ENCODE results near the gene ZNF777.

ZNF777 gene

DNA sequence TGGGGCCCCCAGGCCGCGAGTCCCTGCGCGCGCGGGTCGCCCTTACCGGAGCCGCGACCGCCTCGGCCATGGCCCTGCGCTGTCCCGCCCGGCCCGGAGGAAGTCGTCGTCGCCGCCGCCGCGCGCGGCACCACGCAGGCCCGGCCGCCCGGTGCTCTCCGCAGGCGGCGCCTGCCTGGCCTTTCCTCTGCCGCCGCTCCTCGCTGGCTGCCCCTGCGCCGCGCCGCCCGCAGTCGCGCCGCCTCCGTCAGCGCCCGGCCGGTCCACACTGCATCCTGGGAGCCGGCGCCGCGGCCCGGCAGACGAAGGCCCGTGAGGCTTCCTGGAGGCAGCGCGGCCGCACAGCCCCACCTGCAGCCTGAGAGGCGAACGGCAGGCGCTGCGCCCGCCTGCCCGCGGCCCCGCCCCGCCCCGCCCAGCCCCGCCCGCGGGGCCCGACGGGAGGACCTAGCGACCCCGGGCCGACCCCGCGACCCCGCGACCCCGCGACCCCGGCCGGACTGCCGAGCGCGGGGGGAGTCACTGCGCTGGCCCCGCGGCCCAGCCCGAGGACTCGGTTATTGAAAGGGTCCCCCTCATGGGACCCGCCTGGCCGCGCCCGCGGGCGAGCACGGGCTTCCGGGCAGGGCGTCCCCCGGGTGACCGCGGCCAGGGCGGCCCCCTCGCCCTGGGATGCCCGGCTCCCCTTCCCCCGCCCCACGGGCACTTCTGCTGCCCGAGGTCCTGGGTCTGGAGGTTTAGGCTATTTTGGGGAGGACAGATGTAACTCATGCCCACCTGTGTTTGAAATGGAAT is 36.8 kb upstream of the ZNF777 start, which contains the start of gene ZNF746:
Gene ZNF746, minus strand, starts transcription at position 343 of the 795 bp plus-strand sequence. Its CDS starts 273 bp downstream, at position 70.
- WGBS = 2% methylated on average over 64 of the region's 109 CpGs
- Histone ChIP-seq H3K4me3 (ENCODE audit: insufficient read depth in 1 of 2, low read depth in 1 of 2, low read length in 2 of 2) (peak within 1 kb of the TSS; percentile 84 to 92), H2BK15ac (ENCODE audit: low read depth, poor library complexity, severe bottlenecking) (peak within 1 kb of the TSS; percentile 78), H3K14ac (ENCODE audit: low read length in 2 of 2) (peak within 1 kb of the TSS in 1 of 2 experiments; percentile 88), H2AFZ (ENCODE audit: low read depth, low read length) (peak within 1 kb of the TSS; percentile 84), H3K4ac (ENCODE audit: low read depth in 1 of 2, low read length in 2 of 2) (peak within 1 kb of the TSS; percentile 76 to 94), H3K9ac (ENCODE audit: low read length) (peak within 1 kb of the TSS; percentile 95), H3K27me3 (ENCODE audit: control insufficient read depth in 1 of 2, insufficient read depth in 1 of 2, low read length in 2 of 2) (peaks cover 3 to 24% of the 10 kb centered on the region in 2 experiments), H2AK5ac (ENCODE audit: low read length, severe bottlenecking) (peak within 1 kb of the TSS; percentile 37), H2BK5ac (ENCODE audit: low read depth, low read length, poor library complexity, severe bottlenecking) (peak within 1 kb of the TSS; percentile 92), H3K79me1 (replicated peaks; ENCODE audit: low read length, poor library complexity, severe bottlenecking) (peaks cover 10% of the 10 kb centered on the region), H3K9me3 (ENCODE audit: control insufficient read depth, low read length) (no peaks in the 10 kb centered on the region), H4K8ac (ENCODE audit: low read length) (peak within 1 kb of the TSS; percentile 91), H3K4me2 (ENCODE audit: low read length, poor library complexity, severe bottlenecking) (peak within 1 kb of the TSS; percentile 76), H3K18ac (ENCODE audit: low read depth in 1 of 2, low read length in 2 of 2) (peak within 1 kb of the TSS; percentile 89), H3K23ac (ENCODE audit: low read length in 2 of 2) (peak within 1 kb of the TSS in 1 of 2 experiments; percentile 93), H3K27ac (ENCODE audit: low read length, poor library complexity, severe bottlenecking) (peak within 1 kb of the TSS; percentile 91), H3K36me3 (ENCODE audit: control insufficient read depth in 1 of 2, insufficient read depth in 2 of 2, low read depth in 1 of 2, low read length in 2 of 2) (peaks cover 14 to 16% of the 10 kb centered on the region in 2 experiments), H3K4me1 (ENCODE audit: control insufficient read depth, insufficient read depth, low read depth, low read length) (peaks cover 7% of the 10 kb centered on the region), H4K91ac (ENCODE audit: low read length) (peak within 1 kb of the TSS; percentile 91), H2BK12ac (ENCODE audit: low read length in 2 of 2) (no peak within 1 kb of the TSS), H2BK120ac (ENCODE audit: low read depth, low read length) (peak within 1 kb of the TSS; percentile 55)
- peak; percentile 81 for DNase-seq

DNA sequence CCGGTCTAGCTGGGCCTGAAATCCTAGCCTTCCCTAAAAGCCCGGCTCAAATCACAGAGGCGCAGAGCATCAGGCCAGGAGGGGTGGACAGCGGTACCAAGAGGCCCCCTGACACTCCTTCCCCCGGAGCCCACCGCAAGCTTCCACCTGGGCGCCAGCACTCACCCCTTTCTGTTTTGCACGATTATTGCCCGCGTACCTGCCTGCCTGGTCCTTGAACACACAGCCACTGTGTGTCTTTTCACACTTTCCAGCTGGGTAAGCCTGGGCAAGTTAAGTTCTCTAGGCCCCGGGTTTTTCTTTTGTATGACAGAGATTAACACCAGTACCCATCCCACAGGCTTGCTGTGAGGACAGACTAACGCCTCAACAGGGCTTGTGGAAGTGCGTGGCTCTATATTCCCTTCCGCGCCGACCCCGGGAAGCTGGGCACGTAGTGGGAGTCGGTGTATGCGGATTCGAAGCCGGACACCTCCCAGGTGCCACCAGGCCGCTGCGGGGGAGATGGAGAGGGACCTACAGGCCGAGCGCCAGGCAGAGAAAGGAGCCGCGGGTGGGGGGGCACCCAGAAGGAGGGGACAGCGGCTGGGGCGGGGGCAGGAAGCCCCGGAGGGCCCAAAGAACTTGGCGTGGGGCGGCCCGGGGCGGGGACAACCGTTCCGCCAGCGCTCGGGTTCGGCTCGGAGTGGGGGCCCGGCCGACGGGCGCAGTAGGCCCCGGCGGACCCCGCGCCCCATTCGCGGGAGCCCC is 36.0 kb upstream of the ZNF777 start:
- 5% methylated on average over 26 of the region's 51 CpGs for WGBS
- H3K4me3 ChIP-seq (ENCODE audit: insufficient read depth in 1 of 2, low read depth in 1 of 2, low read length in 2 of 2) = peak overlapping the region; percentile 84 to 92
- peak; percentile 58 for DNase-seq
- H4K91ac ChIP-seq (ENCODE audit: low read length) = peak overlapping the region; percentile 77
- H3K9ac ChIP-seq (ENCODE audit: low read length) = peak overlapping the region; percentile 95
- H3K4me2 ChIP-seq (ENCODE audit: low read length, poor library complexity, severe bottlenecking) = peak overlapping the region; percentile 37
- H2BK12ac ChIP-seq (ENCODE audit: low read length in 2 of 2) = no peak overlapping the region
- H2BK15ac ChIP-seq (ENCODE audit: low read depth, poor library complexity, severe bottlenecking) = peak overlapping the region; percentile 45
- peaks cover 7% of the 10 kb centered on the region for H3K4me1 ChIP-seq (ENCODE audit: control insufficient read depth, insufficient read depth, low read depth, low read length)
- H3K9me3 ChIP-seq (ENCODE audit: control insufficient read depth, low read length) = no peaks in the 10 kb centered on the region
- H2AK5ac ChIP-seq (ENCODE audit: low read length, severe bottlenecking) = peak overlapping the region; percentile 37
- peaks cover 13% of the 10 kb centered on the region for H3K79me1 ChIP-seq (replicated peaks; ENCODE audit: low read length, poor library complexity, severe bottlenecking)
- H4K8ac ChIP-seq (ENCODE audit: low read length) = peak overlapping the region; percentile 91
- peak overlapping the region; percentile 91 for H3K27ac ChIP-seq (ENCODE audit: low read length, poor library complexity, severe bottlenecking)
- H3K23ac ChIP-seq (ENCODE audit: low read length in 2 of 2) = peak overlapping the region in 1 of 2 experiments; percentile 93
- H3K27me3 ChIP-seq (ENCODE audit: control insufficient read depth in 1 of 2, insufficient read depth in 1 of 2, low read length in 2 of 2) = peaks cover under 1 to 17% of the 10 kb centered on the region in 2 experiments
- H3K36me3 ChIP-seq (ENCODE audit: control insufficient read depth in 1 of 2, insufficient read depth in 2 of 2, low read depth in 1 of 2, low read length in 2 of 2) = peaks cover 20 to 22% of the 10 kb centered on the region in 2 experiments
- H2BK5ac ChIP-seq (ENCODE audit: low read depth, low read length, poor library complexity, severe bottlenecking) = peak overlapping the region; percentile 92
- no peak overlapping the region for H2AFZ ChIP-seq (ENCODE audit: low read depth, low read length)
- peak overlapping the region; percentile 55 for H2BK120ac ChIP-seq (ENCODE audit: low read depth, low read length)
- H3K4ac ChIP-seq (ENCODE audit: low read depth in 1 of 2, low read length in 2 of 2) = peak overlapping the region in 1 of 2 experiments; percentile 94
- peak overlapping the region in 1 of 2 experiments; percentile 88 for H3K14ac ChIP-seq (ENCODE audit: low read length in 2 of 2)
- H3K18ac ChIP-seq (ENCODE audit: low read depth in 1 of 2, low read length in 2 of 2) = peak overlapping the region; percentile 73 to 82

DNA sequence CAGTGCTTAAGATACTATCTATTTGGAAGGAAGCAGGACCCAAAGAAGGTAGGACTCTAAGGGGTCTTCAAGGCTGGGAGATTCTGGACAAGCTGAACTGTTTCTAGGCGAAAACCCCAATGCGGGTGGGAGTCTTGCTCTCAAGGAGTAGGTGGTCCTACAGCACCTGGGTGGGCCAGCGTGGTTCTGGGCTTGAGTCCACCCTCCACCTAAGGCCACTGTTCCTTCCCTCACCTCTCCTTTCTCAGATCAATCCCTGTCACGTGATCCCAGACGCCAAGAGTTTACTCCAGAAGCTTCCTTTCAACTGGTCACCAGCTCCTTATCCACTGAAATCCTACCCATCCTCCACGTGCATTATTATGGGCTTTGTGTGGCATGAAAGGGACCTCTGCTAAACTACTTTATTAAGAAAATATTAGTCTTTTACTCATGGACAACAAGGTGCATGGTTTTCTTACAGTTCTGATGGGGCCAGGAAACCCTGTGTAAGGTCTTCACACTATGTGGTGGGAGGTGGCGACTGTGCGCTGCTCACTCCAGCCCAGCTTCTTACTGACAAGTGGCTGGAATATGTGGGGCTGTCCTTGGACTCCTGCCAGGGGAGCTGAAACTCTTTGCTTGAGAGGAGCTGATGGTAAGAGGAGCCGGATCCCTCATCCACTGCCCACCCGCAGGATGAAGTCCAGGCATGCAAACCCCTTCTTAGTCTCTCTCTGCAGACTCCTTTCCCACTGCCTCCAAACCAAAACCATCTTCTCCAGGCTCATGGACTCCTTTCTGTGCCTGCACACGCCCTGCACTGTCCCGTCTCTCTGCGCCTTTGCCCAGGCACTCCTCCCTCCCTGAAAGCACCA is 35.2 kb upstream of the ZNF777 start:
- no peak overlapping the region for H2BK5ac ChIP-seq (ENCODE audit: low read depth, low read length, poor library complexity, severe bottlenecking)
- no peak overlapping the region for H3K23ac ChIP-seq (ENCODE audit: low read length in 2 of 2)
- peak overlapping the region; percentile 95 for H3K9ac ChIP-seq (ENCODE audit: low read length)
- no peak overlapping the region for H2BK15ac ChIP-seq (ENCODE audit: low read depth, poor library complexity, severe bottlenecking)
- peaks cover 7% of the 10 kb centered on the region for H3K4me1 ChIP-seq (ENCODE audit: control insufficient read depth, insufficient read depth, low read depth, low read length)
- DNase-seq = peak; percentile 87
- no peaks in the 10 kb centered on the region for H3K9me3 ChIP-seq (ENCODE audit: control insufficient read depth, low read length)
- H2BK120ac ChIP-seq (ENCODE audit: low read depth, low read length) = peak overlapping the region; percentile 57
- no peak overlapping the region for H4K8ac ChIP-seq (ENCODE audit: low read length)
- H3K4ac ChIP-seq (ENCODE audit: low read depth in 1 of 2, low read length in 2 of 2) = no peak overlapping the region
- peak overlapping the region; percentile 91 for H3K27ac ChIP-seq (ENCODE audit: low read length, poor library complexity, severe bottlenecking)
- 55% methylated on average over 11 of the region's 13 CpGs for WGBS
- H3K27me3 ChIP-seq (ENCODE audit: control insufficient read depth in 1 of 2, insufficient read depth in 1 of 2, low read length in 2 of 2) = peaks cover 0 to 13% of the 10 kb centered on the region in 2 experiments
- peak overlapping the region; percentile 42 to 92 for H3K4me3 ChIP-seq (ENCODE audit: insufficient read depth in 1 of 2, low read depth in 1 of 2, low read length in 2 of 2)
- H3K14ac ChIP-seq (ENCODE audit: low read length in 2 of 2) = peak overlapping the region in 1 of 2 experiments; percentile 61
- no peak overlapping the region for H2AK5ac ChIP-seq (ENCODE audit: low read length, severe bottlenecking)
- H3K36me3 ChIP-seq (ENCODE audit: control insufficient read depth in 1 of 2, insufficient read depth in 2 of 2, low read depth in 1 of 2, low read length in 2 of 2) = peaks cover 26 to 30% of the 10 kb centered on the region in 2 experiments
- peak overlapping the region; percentile 37 for H3K4me2 ChIP-seq (ENCODE audit: low read length, poor library complexity, severe bottlenecking)
- no peak overlapping the region for H2AFZ ChIP-seq (ENCODE audit: low read depth, low read length)
- H3K79me1 ChIP-seq (replicated peaks; ENCODE audit: low read length, poor library complexity, severe bottlenecking) = peaks cover 19% of the 10 kb centered on the region
- H4K91ac ChIP-seq (ENCODE audit: low read length) = no peak overlapping the region
- no peak overlapping the region for H2BK12ac ChIP-seq (ENCODE audit: low read length in 2 of 2)
- H3K18ac ChIP-seq (ENCODE audit: low read depth in 1 of 2, low read length in 2 of 2) = no peak overlapping the region

Measured in mesenchymal stem cell (in vitro differentiated cells and primary cell).